ENCODE results near the gene CLEC16A.
"Not testable (repeated sequence)": the region's sequence is repeated elsewhere in the genome, so short reads cannot be mapped to it uniquely, and the experiment has no call there.

CLEC16A gene

DNA sequence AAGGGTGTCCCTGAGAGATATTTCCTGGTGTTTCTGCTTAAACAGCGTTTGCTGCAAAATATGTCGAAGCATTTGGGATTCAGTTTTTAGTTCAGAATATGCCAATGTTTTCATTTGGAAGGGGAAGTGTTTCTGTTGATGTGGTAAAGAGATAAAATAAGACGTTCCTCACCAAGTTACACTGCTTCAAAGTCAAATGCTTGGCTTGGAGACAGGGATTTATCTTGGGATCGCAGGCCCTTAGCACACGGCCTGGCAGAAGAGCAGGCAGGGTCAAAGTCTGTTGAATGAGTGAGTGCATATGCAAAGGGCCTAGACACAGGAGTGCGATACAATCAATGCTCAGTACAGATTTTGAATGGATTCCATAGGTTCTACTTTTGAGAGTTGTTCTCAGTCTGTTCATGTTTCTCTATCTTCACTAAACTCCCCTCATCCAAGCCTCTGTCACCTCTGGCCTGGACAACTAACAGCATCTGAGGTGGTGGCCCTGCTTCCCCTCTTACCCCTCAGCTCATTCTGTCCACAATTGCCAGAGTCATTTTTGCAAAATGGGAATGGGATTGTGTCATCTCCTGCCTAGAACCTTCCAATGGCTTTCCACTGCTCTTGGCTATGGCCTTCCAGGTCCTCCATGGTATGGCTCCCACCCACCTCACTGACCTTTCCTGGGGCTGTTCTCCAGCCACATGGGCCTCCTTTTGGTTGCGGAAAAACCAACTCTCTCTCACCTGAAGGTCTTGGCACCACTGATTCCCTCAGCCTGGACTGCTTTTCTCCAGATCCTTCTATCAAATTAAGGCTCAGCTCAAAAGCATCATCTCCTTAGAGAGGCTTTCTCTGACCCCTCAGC, 5.3 kb upstream of the CLEC16A start:
- in situ Hi-C loops (cut with MboI; ENCODE audit: low sequenced_read_pairs), result no loop called here

- in situ Hi-C loops (cut with MboI; ENCODE audit: low sequenced_read_pairs), result no loop called here
These were observed 4.6 kb upstream of the CLEC16A start for GRCh38 chr16:10939649-10940234.

GRCh38 chr16:10940501-10941079, 3.8 kb upstream of the CLEC16A start:
- in situ Hi-C loops (cut with MboI; ENCODE audit: low sequenced_read_pairs), result no loop called here

- in situ Hi-C loops (cut with MboI; ENCODE audit: low sequenced_read_pairs), result no loop called here
These were observed 3.0 kb upstream of the CLEC16A start for GRCh38 chr16:10941127-10941933.

DNA sequence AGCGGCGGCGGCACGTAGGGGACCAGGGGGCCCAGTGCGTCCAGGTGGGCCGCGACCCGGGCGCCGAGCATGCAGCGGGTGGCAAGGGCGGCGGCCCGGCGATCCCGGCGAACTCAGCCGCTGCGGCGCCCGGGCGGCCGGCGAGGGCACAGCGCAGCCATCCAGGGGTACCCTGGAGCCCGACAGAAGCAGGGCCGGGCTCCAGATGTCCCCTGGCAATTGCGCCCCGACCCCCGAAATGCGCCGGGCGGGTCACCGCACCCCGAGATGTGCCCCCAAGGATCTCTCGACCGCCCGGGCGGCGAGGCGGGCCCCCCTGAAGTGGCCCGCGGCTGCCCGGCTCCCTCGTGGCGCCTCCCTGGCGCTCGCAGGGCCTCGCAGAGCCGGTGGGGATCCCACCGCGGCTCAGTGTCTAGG, 2.4 kb upstream of the CLEC16A start:
- in situ Hi-C loops (cut with MboI; ENCODE audit: low sequenced_read_pairs), result not testable (repeated sequence)

DNA sequence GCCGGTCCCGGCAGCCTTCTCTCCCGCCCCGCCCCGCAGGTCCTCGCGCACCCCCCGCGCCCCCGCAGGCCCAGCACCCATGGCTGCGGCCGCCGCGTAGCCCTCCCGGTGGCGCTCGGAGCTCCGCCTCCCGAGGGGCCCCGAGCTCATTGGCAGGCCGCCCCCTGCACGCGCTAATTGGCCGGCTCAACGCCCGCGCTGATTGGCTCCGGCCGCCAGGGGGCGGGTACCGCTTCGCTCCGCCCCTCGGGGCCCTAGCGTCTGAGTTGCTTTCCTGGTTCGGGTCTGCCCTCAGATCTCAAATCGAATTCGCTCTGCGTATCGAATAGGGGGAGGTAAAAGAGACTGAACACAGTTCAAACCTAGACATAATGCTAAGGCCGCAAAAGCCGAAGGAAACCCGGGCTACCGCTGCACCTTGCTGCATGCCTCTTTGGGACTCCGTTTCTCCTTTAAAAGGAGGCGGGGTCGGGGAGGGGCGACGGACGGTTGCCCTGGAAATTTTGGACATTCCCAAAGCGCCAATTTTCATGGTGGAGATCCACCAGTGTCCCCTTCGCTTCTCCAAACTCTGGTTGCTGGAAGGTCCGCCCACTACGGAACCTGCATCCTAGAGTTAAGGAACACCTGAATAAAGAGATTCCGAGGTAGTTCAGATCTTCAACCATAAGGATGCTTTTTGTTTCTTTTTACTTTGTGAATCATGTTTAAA, 1.9 kb upstream of the CLEC16A start, which contains the start of gene DEXI:
Gene DEXI (minus strand): TSS at position 117 of the 712 bp plus-strand sequence. CDS start 463 bp downstream, outside the sequence.
- in situ Hi-C loops (cut with MboI; ENCODE audit: low sequenced_read_pairs), result no loop called here

GRCh38 chr16:10943064-10943353, 1.4 kb upstream of the CLEC16A start:
- in situ Hi-C loops (cut with MboI; ENCODE audit: low sequenced_read_pairs), result no loop called here

DNA sequence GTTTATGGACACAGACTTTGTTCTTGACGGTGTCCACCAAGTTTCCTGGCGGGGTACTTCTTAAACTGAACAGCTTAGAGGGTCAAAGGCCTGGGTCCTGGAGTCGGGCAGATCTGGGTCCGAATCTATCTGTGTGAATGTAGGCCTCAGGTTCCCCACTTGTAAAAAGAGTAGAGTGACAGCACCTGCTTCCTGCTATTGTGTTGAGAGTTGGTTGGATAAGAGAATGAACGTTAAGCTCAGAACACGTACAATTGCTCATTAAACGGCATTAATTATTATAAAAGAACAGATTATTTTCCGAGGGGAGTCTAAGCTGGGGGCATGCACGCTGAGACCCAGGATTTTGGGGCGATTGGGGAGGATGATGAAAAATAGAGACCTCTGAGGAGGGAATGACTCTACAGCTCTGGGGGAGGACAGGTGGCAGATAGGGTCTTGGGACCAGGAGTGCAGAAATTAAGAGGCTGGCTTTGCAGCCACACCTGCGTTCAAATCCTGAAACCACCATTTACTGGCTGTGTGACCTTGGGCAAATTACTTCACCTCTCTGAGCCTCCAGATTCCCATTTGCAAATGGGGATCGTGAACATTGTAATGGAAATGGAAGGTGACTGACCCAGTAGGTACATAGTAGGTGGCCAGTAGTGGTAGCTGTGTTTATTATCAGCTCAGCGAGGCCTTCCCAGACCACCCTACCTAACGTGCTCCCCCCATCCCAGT, 862 bp downstream of the CLEC16A start:
- in situ Hi-C loops (cut with MboI; ENCODE audit: low sequenced_read_pairs), result no loop called here

DNA sequence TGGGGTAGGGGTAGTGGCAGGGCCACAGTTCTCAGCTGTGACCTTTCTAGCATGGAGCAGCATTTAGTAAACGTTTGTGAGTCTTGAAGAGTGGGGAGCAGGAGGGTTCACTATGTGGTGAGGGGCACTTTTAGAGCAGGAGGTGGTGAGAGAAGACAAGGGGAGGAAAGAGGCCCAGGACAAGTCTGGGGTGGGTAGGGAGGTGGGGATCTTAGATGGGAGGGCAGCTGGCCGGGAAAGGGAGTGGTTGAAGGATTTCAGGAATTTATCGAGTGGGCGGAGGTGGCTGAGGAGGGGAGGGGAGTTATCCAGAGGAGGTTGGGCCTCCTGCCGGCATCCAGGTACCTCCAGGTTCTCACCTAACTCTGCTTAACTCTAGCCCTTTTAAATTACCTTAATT, 1.9 kb downstream of the CLEC16A start:
- in situ Hi-C loops (cut with MboI; ENCODE audit: low sequenced_read_pairs), result no loop called here

- in situ Hi-C loops (cut with MboI; ENCODE audit: low sequenced_read_pairs), result no loop called here
These were observed 2.9 kb downstream of the CLEC16A start for GRCh38 chr16:10947211-10947787.

DNA sequence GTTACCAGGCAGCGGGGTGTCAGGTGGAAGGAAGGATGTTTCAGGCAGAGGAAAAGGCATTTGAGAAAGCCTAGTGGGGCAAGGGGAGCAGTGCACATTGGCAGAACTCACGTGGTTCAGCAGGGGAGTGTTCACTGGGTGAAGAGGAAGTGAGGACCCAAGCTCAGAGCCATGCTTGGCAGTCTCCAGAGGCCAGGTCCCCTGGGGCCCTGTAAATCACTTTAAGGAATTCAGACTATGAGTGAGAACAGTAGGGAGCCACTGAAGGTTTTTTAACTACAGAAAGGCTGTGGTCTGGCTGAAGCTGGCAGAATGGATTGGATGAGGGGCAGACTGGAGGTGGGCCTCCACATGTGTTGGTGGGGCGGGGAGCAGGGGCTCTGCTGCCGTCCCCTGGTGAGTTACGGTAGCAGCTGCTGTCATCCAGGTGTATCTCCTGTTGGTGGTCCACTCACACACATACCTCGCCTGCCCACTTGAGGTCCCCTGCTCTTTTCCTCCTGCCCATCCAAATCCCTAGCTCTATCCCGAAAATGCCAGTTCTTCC, 5.1 kb downstream of the CLEC16A start:
- in situ Hi-C loops (cut with MboI; ENCODE audit: low sequenced_read_pairs), result no loop called here

DNA sequence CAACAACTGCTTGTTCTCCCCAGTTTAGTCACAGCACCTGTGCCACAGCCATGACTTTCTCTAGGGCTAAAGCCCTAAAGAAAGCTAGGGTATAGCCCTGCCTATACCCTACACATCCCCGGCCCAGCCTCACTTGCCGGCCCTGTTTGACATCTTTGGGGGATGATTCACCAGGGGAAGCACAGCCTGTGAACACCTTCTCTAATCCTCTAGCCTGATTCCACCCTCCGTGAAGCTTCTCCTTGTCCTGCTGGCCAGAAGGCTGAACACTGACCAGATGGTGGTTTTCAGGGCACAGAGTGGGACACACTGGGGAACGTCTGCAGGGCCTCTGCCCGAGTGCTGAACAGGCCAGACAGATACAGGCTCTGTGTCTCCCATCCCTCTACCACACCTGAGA, 6.0 kb downstream of the CLEC16A start:
- in situ Hi-C loops (cut with MboI; ENCODE audit: low sequenced_read_pairs), result loop anchor here (25.0 kb wide), 2 partner anchors 762 to 1112 kb away; no protein-coding TSS in a partner anchor

DNA sequence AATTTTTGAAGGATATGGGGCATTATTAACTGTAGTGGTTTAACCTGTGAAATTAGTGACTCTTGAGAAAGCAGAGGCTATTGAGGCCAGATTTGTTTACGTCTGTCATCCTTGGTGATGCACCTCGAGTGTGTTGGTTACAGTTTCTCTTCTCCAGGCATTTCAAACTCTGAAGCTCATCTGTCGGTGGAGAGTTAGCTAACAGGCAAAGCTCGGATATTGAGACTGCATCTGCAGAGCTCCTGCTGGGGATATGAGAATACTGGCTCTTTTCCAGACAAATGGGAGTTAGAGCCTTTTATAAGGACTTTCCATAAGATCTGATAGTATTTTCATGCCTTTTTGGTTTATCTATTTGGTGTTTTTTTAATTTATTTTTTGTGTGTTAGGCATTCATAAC, 6.7 kb downstream of the CLEC16A start:
- in situ Hi-C loops (cut with MboI; ENCODE audit: low sequenced_read_pairs), result loop anchor here (25.0 kb wide), 2 partner anchors 761 to 1111 kb away; no protein-coding TSS in a partner anchor

DNA sequence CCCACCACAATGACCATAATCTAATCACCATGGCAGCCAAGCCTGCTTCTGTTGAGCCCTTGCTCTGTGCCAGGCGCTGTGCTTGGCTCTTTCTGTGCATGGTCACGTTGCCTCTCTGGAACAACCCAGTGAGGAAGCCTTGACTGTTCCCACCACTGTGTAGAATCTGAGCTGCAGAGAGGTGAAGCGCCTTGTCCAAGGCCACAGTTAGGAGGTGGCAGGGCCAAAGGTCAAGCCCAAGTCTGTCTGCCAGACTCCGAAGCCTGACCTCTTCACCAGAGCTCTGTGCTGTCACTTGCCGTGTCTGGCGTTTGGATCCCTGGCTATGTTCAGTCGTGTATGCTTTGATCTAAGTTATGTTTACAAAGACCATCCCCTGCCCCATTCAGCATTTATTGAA, 10.5 kb downstream of the CLEC16A start:
- in situ Hi-C loops (cut with MboI; ENCODE audit: low sequenced_read_pairs), result loop anchor here (25.0 kb wide), 2 partner anchors 757 to 1107 kb away; no protein-coding TSS in a partner anchor

GRCh38 chr16:10957771-10958482, 13.6 kb downstream of the CLEC16A start:
- in situ Hi-C loops (cut with MboI; ENCODE audit: low sequenced_read_pairs), result loop anchor here (25.0 kb wide), 2 partner anchors 754 to 1104 kb away; no protein-coding TSS in a partner anchor

GRCh38 chr16:10959161-10959560, 14.8 kb downstream of the CLEC16A start:
- in situ Hi-C loops (cut with MboI; ENCODE audit: low sequenced_read_pairs), result loop anchor here (25.0 kb wide), 2 partner anchors 753 to 1103 kb away; no protein-coding TSS in a partner anchor

DNA sequence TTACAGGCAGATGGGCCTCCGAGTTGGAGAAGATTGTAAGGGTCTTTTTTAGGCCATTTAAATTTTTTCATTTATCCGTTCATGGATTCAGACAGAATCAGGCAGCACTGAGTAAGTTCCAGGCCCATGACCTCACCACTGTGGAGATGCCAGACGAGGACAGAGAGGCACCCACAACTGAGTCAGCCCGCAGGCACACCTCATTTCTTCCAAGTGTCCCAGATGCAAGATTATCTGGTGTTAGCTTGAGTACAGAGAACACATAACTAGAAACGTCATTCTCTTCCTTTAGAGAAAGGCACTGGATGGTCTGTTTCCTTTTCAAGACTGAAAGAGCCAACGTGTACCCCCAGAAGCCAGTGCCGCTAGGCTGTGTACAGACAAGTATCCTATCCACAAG, 16.9 kb downstream of the CLEC16A start:
- in situ Hi-C loops (cut with MboI; ENCODE audit: low sequenced_read_pairs), result loop anchor here (10.0 to 25.0 kb wide), 3 partner anchors 424 to 1101 kb away; no protein-coding TSS in a partner anchor

Measured in HL-60/S4 treated with retinoic acid at 250 ng/mL for 4 days and 3 days (cell line).